GM18498 (cell line): ENCODE results near the gene IGF2R.
"Not testable (repeated sequence)": the region's sequence is repeated elsewhere in the genome, so short reads cannot be mapped to it uniquely, and the experiment has no call there.

ENCODE experiments used
- ATAC-seq: cut with Tn5 transposase; IDR thresholded peaks from one replicate; pipeline ENCODE4 v1.9.1; 2021; ENCODE audit warnings: mild to moderate bottlenecking, moderate library complexity; ENCODE audit not compliant: unreplicated experiment

Gene IGF2R, protein sequence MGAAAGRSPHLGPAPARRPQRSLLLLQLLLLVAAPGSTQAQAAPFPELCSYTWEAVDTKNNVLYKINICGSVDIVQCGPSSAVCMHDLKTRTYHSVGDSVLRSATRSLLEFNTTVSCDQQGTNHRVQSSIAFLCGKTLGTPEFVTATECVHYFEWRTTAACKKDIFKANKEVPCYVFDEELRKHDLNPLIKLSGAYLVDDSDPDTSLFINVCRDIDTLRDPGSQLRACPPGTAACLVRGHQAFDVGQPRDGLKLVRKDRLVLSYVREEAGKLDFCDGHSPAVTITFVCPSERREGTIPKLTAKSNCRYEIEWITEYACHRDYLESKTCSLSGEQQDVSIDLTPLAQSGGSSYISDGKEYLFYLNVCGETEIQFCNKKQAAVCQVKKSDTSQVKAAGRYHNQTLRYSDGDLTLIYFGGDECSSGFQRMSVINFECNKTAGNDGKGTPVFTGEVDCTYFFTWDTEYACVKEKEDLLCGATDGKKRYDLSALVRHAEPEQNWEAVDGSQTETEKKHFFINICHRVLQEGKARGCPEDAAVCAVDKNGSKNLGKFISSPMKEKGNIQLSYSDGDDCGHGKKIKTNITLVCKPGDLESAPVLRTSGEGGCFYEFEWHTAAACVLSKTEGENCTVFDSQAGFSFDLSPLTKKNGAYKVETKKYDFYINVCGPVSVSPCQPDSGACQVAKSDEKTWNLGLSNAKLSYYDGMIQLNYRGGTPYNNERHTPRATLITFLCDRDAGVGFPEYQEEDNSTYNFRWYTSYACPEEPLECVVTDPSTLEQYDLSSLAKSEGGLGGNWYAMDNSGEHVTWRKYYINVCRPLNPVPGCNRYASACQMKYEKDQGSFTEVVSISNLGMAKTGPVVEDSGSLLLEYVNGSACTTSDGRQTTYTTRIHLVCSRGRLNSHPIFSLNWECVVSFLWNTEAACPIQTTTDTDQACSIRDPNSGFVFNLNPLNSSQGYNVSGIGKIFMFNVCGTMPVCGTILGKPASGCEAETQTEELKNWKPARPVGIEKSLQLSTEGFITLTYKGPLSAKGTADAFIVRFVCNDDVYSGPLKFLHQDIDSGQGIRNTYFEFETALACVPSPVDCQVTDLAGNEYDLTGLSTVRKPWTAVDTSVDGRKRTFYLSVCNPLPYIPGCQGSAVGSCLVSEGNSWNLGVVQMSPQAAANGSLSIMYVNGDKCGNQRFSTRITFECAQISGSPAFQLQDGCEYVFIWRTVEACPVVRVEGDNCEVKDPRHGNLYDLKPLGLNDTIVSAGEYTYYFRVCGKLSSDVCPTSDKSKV (N-terminal part only)

GRCh38 chr6:159968295-159969203, at the start of gene IGF2R:
Gene IGF2R, plus strand, starts transcription at chr6:159969082. Its CDS starts 165 bp downstream, at chr6:159969247.
- peak; percentile 85 for ATAC-seq

- no peak for ATAC-seq
Measured at GRCh38 chr6:159919800-159920199, 49.1 kb upstream of the IGF2R start.

GRCh38 chr6:159924150-159924549, 44.7 kb upstream of the IGF2R start:
- not testable (repeated sequence) for ATAC-seq

DNA sequence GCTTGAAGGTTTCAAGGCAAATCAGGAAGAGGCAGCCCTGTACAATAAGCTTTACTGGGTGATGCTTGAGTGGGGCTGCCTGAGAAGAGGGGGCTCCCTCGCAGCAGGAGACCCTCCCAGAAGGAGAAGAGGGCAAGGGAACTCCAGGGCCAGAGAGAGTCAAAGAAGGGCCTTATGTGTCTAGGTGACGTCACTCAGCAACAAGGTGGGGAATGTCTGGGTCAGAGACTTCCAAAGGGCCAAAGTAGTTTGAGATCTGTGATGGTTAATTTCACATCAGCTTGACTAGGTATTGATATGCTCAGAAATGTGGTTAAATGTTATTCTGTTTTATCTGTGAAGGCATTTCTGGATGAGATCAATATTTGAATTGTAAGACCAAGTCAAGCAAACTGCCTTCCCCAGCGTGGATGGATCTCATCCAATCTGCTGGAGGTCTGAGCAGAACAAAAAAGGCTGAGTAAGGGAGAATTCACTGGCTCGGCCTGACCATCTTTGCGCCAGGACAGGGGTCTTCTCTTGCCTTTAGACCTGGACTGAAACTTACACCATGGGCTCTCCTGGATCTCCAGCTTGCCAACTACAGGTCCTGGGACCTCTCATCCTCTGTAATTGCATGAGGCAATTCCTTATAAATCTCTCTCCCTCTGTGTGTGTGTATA, 42.2 kb upstream of the IGF2R start:
- ATAC-seq, result no peak

- peak; percentile 49 for ATAC-seq
Measured at GRCh38 chr6:159929819-159930218, 39.1 kb upstream of the IGF2R start.

- peak; percentile 88 for ATAC-seq
Measured at GRCh38 chr6:159931112-159931511, 37.8 kb upstream of the IGF2R start.

GRCh38 chr6:159931846-159932245, 37.0 kb upstream of the IGF2R start:
- peak; percentile 27 for ATAC-seq

DNA sequence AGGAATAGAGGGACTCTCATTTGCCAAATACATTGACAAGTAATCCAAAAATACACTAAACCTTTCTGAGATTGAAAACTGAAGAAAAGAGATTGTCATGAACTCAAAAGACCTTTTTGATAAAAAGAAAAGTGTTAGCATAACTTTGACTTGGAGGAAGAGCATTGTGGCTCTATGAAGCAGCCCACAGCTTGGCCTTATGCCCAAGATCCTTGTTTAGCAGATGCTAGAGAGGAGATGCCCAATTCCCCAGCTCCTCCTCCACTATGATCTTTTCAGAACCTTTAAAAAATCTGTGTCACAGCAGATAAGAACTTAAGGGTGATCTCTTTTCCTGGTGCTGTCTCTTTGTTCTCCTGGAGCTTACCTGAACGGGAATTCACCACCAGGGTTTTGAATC, 35.8 kb upstream of the IGF2R start:
- ATAC-seq, result no peak

DNA sequence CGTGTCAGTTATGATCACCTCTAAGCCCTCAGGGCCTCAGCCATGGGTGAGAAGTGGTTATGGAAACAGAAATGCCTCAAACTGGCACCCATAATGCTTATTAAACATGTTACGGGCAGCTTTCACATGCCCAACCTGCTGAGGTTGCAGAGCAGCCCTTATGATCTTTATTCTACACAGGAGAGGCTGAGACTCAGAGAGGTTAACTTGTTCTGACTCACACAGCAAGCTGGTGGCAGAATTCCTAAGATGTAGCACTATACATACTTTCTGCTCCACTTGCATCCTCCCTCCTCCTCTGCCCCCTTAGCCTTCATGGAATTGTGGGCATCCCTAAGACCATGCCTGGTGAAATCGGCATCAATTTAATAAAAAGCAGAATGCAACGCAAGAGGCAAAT, 34.7 kb upstream of the IGF2R start:
- no peak for ATAC-seq

DNA sequence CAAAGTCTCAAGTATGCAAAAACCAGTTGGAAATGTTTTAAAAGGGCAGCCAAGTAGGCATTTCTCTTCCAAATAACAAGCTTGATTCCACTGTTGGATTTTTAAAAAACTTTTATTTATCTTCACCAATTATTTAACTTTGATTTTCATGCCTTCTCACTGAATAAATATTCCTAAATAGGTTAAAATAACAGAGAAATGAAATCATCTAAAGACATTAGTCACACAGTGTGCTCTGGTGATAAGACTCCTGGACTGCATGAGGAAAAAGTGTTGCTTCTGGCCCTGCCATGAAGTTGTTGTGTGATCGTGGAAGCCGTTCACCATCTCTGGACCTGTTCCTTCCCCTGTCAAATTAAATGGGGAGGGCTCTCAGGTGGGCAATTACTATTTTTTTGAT, 33.8 kb upstream of the IGF2R start:
- ATAC-seq, result no peak

- ATAC-seq, result no peak
Measured at GRCh38 chr6:159935633-159936032, 33.2 kb upstream of the IGF2R start.

- ATAC-seq, result no peak
Measured at GRCh38 chr6:159939591-159940016, 29.3 kb upstream of the IGF2R start.

- peak; percentile 96 for ATAC-seq
Measured at GRCh38 chr6:159941286-159942113, 27.4 kb upstream of the IGF2R start.

- no peak for ATAC-seq
Measured at GRCh38 chr6:159943101-159943632, 25.7 kb upstream of the IGF2R start.

- no peak for ATAC-seq
Measured at GRCh38 chr6:159943968-159944598, 24.8 kb upstream of the IGF2R start.

DNA sequence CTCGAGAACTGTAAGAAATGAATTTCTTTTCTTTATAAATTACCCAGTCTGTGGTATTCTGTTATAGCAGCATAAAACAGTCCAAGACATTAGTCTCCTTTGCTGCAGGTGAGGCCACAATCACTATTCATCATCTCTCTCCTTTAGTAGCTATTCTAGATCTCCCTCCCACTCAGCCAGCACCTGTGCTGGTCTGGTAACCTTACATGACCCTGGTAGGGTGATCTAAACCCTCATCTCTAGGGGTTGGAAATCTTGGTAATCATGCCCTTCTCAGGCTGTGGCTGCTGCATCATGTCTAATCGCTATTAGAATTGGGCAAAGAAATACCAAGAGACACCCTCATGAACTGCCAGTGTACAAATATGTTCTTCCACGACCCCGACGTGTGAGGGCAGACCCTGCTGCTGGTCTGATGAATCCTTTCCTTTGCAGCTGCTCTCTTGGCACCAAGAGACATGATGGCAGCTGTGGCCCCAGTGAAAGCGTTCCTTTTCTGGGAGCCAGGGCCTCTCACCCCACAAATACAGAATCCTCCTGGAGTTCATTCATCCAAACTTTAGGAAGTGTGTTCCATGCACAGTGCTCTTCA, 23.0 kb upstream of the IGF2R start:
- ATAC-seq, result no peak

- no peak for ATAC-seq
Measured at GRCh38 chr6:159946912-159947311, 22.0 kb upstream of the IGF2R start.
